ENCODE results near the gene NTHL1.

NTHL1 gene

DNA sequence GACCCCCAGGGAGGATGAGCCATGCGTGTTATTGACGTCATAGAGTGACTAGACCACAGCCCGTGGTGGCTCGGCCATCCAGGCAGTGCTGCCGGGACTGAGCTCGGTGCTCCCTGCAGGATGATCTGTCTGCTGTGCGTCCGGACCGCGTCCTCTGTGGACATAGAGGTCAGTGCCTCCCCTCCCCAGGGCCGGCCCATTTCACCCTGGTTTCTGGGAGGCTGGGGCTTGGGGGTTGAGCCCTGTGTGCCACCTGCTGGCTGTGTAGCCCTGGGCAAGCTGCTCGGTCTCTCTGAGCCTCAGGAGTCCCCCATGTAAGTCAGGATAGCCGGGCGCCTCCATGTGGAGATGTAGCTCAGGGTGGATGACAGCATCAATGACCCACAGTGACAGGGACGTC is 8.4 kb upstream of the NTHL1 start:
- Histone ChIP-seq H3K4me2 (ENCODE audit: low read length) (no peak overlapping the region), H3K27ac (ENCODE audit: low read depth, low read length) (no peak overlapping the region), H3K27me3 (ENCODE audit: control insufficient read depth, low read length) (no peaks in the 10 kb centered on the region), H3K79me2 (ENCODE audit: control insufficient read depth, low read length) (no peaks in the 10 kb centered on the region), H4K20me1 (ENCODE audit: control insufficient read depth, insufficient read depth, low read depth, low read length) (no peaks in the 10 kb centered on the region), H3F3A (ENCODE audit: control insufficient read depth, insufficient read depth) (no peaks in the 10 kb centered on the region), H3K9me2 (replicated peaks; ENCODE audit: control insufficient read depth, low read length) (no peaks in the 10 kb centered on the region), H3K4me3 (ENCODE audit: low read length) (no peak overlapping the region), H3K9me3 (ENCODE audit: control insufficient read depth, insufficient read depth, low read length) (no peaks in the 10 kb centered on the region), H3K36me3 (ENCODE audit: control insufficient read depth, low read length) (peaks cover 11% of the 10 kb centered on the region; the same call in 1 of the 2 replicates), H3K4me1 (ENCODE audit: control insufficient read depth, low read length) (no peaks in the 10 kb centered on the region)
- TF ChIP-seq, protein P1, sequence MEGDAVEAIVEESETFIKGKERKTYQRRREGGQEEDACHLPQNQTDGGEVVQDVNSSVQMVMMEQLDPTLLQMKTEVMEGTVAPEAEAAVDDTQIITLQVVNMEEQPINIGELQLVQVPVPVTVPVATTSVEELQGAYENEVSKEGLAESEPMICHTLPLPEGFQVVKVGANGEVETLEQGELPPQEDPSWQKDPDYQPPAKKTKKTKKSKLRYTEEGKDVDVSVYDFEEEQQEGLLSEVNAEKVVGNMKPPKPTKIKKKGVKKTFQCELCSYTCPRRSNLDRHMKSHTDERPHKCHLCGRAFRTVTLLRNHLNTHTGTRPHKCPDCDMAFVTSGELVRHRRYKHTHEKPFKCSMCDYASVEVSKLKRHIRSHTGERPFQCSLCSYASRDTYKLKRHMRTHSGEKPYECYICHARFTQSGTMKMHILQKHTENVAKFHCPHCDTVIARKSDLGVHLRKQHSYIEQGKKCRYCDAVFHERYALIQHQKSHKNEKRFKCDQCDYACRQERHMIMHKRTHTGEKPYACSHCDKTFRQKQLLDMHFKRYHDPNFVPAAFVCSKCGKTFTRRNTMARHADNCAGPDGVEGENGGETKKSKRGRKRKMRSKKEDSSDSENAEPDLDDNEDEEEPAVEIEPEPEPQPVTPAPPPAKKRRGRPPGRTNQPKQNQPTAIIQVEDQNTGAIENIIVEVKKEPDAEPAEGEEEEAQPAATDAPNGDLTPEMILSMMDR (IDR thresholded peaks at IDR 0.05; ENCODE audit: low read depth, low read length, poor library complexity, severe bottlenecking): no peak
- no peak for TF ChIP-seq EZH2phosphoT487 (IDR thresholded peaks at IDR 0.05; ENCODE audit: borderline replicate concordance, low read length)

DNA sequence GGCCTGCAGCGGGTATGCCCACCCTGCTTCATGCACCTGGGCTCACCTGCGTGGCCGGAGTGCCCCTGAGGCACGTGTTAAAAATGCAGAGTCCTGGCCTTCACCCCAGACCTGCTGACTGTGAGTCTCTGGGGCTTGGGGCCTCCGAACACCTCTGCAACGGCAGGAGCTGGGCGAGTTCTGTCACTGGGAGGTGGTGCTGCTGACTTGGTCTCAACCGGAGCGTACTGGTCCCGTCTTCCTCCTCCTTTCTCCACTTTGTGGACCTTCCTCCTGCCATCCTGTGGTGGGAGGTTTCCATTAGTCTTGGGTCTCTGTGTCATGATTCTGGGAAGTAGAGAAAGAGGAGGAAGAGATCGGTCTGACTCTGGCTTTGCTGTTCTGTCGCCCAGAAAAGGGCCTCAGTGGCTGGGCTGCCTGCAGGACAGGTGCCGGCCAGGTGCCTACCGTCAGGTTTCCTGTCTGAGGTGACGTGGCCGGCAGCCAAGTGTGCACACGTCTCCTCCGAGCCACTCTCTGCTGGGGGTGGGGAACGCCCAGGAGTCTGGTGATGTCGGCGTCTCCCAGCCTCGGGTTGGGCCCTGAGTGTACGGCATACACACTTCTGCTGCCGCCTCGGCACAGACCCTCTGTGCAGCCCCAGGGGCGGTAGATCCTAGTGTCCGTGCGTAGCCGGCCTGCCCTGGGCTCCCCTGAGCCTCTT is 7.1 kb upstream of the NTHL1 start:
- TF ChIP-seq, protein P1 (IDR thresholded peaks at IDR 0.05; ENCODE audit: low read depth, low read length, poor library complexity, severe bottlenecking): no peak
- TF ChIP-seq EZH2phosphoT487 (IDR thresholded peaks at IDR 0.05; ENCODE audit: borderline replicate concordance, low read length): no peak
- Histone ChIP-seq H3K36me3 (ENCODE audit: control insufficient read depth, low read length) (peaks cover 11% of the 10 kb centered on the region; the same call in 1 of the 2 replicates), H3F3A (ENCODE audit: control insufficient read depth, insufficient read depth) (no peaks in the 10 kb centered on the region), H4K20me1 (ENCODE audit: control insufficient read depth, insufficient read depth, low read depth, low read length) (no peaks in the 10 kb centered on the region), H3K4me2 (ENCODE audit: low read length) (no peak overlapping the region), H3K9me3 (ENCODE audit: control insufficient read depth, insufficient read depth, low read length) (no peaks in the 10 kb centered on the region), H3K4me1 (ENCODE audit: control insufficient read depth, low read length) (no peaks in the 10 kb centered on the region), H3K27me3 (ENCODE audit: control insufficient read depth, low read length) (no peaks in the 10 kb centered on the region), H3K9me2 (replicated peaks; ENCODE audit: control insufficient read depth, low read length) (no peaks in the 10 kb centered on the region), H3K27ac (ENCODE audit: low read depth, low read length) (no peak overlapping the region), H3K4me3 (ENCODE audit: low read length) (no peak overlapping the region), H3K79me2 (ENCODE audit: control insufficient read depth, low read length) (no peaks in the 10 kb centered on the region)

DNA sequence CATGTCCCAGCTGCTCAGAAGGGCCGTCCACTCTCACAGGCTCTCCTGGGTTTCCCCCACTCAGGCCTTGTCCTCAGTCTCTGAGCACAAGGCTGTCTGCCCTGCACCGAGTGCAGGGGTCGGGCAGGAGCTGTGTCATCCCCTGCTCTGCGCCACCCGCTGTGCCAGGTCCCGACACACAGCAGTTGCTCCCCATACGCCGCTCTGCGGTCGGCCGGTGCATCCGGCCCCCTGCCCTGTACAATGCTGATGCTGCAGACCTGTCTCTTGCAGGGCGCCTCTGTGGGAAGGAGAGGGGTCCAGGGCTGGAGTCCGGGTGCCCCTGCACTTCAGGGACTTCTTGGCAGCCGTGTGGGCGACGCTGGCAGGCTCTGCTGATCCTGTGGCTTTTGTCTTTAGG is 6.3 kb upstream of the NTHL1 start:
- no peaks in the 10 kb centered on the region for H3K27me3 ChIP-seq (ENCODE audit: control insufficient read depth, low read length)
- H4K20me1 ChIP-seq (ENCODE audit: control insufficient read depth, insufficient read depth, low read depth, low read length): no peaks in the 10 kb centered on the region
- no peaks in the 10 kb centered on the region for H3F3A ChIP-seq (ENCODE audit: control insufficient read depth, insufficient read depth)
- H3K9me2 ChIP-seq (replicated peaks; ENCODE audit: control insufficient read depth, low read length): no peaks in the 10 kb centered on the region
- H3K4me2 ChIP-seq (ENCODE audit: low read length): no peak overlapping the region
- no peak overlapping the region for H3K4me3 ChIP-seq (ENCODE audit: low read length)
- peaks cover 4% of the 10 kb centered on the region for H3K79me2 ChIP-seq (ENCODE audit: control insufficient read depth, low read length)
- H3K36me3 ChIP-seq (ENCODE audit: control insufficient read depth, low read length): peaks cover 11% of the 10 kb centered on the region; the same call in 1 of the 2 replicates
- TF ChIP-seq, protein P1 (IDR thresholded peaks at IDR 0.05; ENCODE audit: low read depth, low read length, poor library complexity, severe bottlenecking): no peak
- TF ChIP-seq EZH2phosphoT487 (IDR thresholded peaks at IDR 0.05; ENCODE audit: borderline replicate concordance, low read length): no peak
- peaks cover 3% of the 10 kb centered on the region for H3K4me1 ChIP-seq (ENCODE audit: control insufficient read depth, low read length)
- H3K27ac ChIP-seq (ENCODE audit: low read depth, low read length): no peak overlapping the region
- H3K9me3 ChIP-seq (ENCODE audit: control insufficient read depth, insufficient read depth, low read length): no peaks in the 10 kb centered on the region

Data from DOHH2 (cell line).